Natural killer cell (primary cell): ENCODE data around the gene PHACTR1. TPM values are rescaled to one million over a fixed set of nuclear protein-coding genes. Genes with fewer than 3 reads are reported as not detected.

Experiments used
- ATAC-seq, 3 donors: fragments of 150-1000 bp in 2 of 3; fragments of 200-7000 bp in 1 of 3; cut with Tn5 transposase; 1 replicate in 1 of 3; 2 replicates in 2 of 3; pipeline ENCODE4 v1.10.0; 2021; ENCODE audit warnings: mild to moderate bottlenecking in 2 of 3, moderate library complexity in 2 of 3
- DNase-seq, 2 donors: peaks; one replicate each; pipeline versions ENCODE4 v3.0.0 to v3.0.0-alpha.2; 2013 to 2021; ENCODE audit warnings: mixed read lengths in 1 of 2
- H3K27ac ChIP-seq: one replicate; pipeline ENCODE4 v1.5.1; 2013; ENCODE audit warnings: mild to moderate bottlenecking, low read length
- H3K27me3 ChIP-seq: one replicate; pipeline ENCODE4 v1.6.1; 2013; ENCODE audit warnings: low read length; ENCODE audit not compliant: control insufficient read depth, insufficient read depth
- H3K36me3 ChIP-seq: one replicate; pipeline ENCODE4 v1.6.1; 2013; ENCODE audit warnings: low read length; ENCODE audit not compliant: control insufficient read depth, insufficient read depth
- H3K4me1 ChIP-seq: one replicate; pipeline ENCODE4 v1.6.1; 2013; ENCODE audit warnings: low read length; ENCODE audit not compliant: control insufficient read depth, insufficient read depth
- H3K4me3 ChIP-seq: one replicate; pipeline ENCODE4 v1.5.1; 2013; ENCODE audit warnings: low read length
- H3K9me3 ChIP-seq: one replicate; pipeline ENCODE4 v1.6.1; 2013; ENCODE audit warnings: low read length; ENCODE audit not compliant: control insufficient read depth, insufficient read depth
- H3K27ac Mint-ChIP-seq, 2 donors: one replicate each; pipeline ENCODE4 v1.8.0; 2022; ENCODE audit warnings: mild to moderate bottlenecking in 2 of 2, mixed read lengths in 2 of 2, moderate library complexity in 1 of 2
- H3K27me3 Mint-ChIP-seq, 2 donors: one replicate each; pipeline ENCODE4 v1.8.0; 2022; ENCODE audit warnings: low read depth in 2 of 2, mixed read lengths in 2 of 2
- H3K36me3 Mint-ChIP-seq: one replicate; pipeline ENCODE4 v1.8.0; 2022; ENCODE audit warnings: mixed read lengths
- H3K4me1 Mint-ChIP-seq, 2 donors: one replicate each; pipeline ENCODE4 v1.8.0; 2022; ENCODE audit warnings: mixed read lengths in 2 of 2
- H3K4me3 Mint-ChIP-seq: one replicate; pipeline ENCODE4 v1.8.0; 2022; ENCODE audit warnings: mild to moderate bottlenecking, moderate library complexity, mixed read lengths
- H3K9me3 Mint-ChIP-seq, 2 donors: one replicate each; pipeline ENCODE4 v1.8.0; 2022; ENCODE audit warnings: mixed read lengths in 2 of 2
- WGBS: methylation state at CpG from one replicate; pipeline ENCODE4 v1.1.7; 2013; ENCODE audit warnings: missing lambda C conversion rate; ENCODE audit not compliant: insufficient coverage; 5-methylcytosine and 5-hydroxymethylcytosine counted together
- intact Hi-C: fragments of 100-400 bp; cut with micrococcal nuclease; formaldehyde crosslinking; loops from one replicate; pipeline ENCODE4 v1.14.2; 2022
- total RNA-seq, 4 donors: library from RNA; stranded (reverse); fragments of 120-200 nt in 1 of 4; gene quantifications; one replicate each; pipeline versions ENCODE4 v1.2.3 to v1.2.4, GENCODE V29; 2013 to 2022
- TF ChIP-seq, protein P1 (sequence below): fragments of 200-600 bp; IDR thresholded peaks from one replicate; pipeline ENCODE4 v1.8.0; 2022; ENCODE audit warnings: antibody characterized with exemption

Gene PHACTR1
- total RNA-seq, 3 donors from 2014 or later (not counting 1 experiment from before 2014, with no cell fraction given): 5.2 to 19.0 (median 5.4) TPM

DNA sequence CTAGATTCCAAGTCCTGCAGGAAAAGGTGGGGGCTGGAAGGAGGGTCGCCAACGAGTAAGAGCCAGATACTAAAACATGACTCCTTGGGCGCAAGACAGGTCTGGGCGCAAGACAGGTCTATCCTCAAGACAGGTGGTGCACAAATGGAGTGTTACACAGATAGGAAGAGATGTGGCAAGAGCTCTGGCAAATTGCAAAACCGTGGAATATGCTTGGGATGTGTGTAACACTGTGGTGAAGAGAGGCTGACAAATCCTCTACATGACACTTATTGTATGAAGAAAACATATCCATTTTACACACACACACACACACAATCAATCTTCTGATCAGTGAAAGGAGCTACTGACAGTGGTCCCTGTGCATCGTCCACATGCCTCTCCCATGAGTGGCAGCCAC, 534.1 kb downstream of the PHACTR1 start:
- no peak overlapping the region for H3K27ac Mint-ChIP-seq
- H3K4me1 Mint-ChIP-seq: no peaks in the 10 kb centered on the region

DNA sequence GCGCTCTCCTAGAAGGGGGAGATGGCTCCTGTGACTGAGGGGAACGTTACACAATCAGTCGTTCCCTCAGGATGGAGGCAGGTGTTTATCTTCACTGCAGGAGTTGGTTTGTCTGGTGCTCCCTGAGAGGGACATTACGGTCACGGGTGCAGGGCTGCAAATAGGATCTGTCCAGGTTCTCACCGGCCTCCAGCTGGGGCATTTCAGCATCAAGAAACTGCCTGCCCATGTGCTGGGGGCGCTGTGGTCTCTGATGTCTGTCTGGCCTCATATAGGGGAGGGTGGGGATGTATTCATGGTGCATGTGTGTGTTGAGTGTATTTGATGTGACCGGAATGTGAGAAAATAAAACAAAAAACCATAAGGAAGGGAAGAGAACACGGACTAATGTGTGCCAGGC, 534.7 kb downstream of the PHACTR1 start:
- H3K27ac Mint-ChIP-seq: no peak overlapping the region
- Histone ChIP-seq H3K27me3 (no peaks in the 10 kb centered on the region), H3K4me1 (peaks cover 7% of the 10 kb centered on the region), H3K36me3 (no peaks in the 10 kb centered on the region), H3K9me3 (no peaks in the 10 kb centered on the region), H3K4me3 (no peak overlapping the region), H3K27ac (no peak overlapping the region)
- intact Hi-C loops: no loop called here
- no peak for DNase-seq
- no peaks in the 10 kb centered on the region for H3K36me3 Mint-ChIP-seq
- H3K4me1 Mint-ChIP-seq: no peaks in the 10 kb centered on the region
- H3K4me3 Mint-ChIP-seq: no peak overlapping the region
- no peaks in the 10 kb centered on the region for H3K9me3 Mint-ChIP-seq
- ATAC-seq: no peak
- H3K27me3 Mint-ChIP-seq: peaks cover 9 to 20% of the 10 kb centered on the region in 2 donors
- TF ChIP-seq, protein P1, sequence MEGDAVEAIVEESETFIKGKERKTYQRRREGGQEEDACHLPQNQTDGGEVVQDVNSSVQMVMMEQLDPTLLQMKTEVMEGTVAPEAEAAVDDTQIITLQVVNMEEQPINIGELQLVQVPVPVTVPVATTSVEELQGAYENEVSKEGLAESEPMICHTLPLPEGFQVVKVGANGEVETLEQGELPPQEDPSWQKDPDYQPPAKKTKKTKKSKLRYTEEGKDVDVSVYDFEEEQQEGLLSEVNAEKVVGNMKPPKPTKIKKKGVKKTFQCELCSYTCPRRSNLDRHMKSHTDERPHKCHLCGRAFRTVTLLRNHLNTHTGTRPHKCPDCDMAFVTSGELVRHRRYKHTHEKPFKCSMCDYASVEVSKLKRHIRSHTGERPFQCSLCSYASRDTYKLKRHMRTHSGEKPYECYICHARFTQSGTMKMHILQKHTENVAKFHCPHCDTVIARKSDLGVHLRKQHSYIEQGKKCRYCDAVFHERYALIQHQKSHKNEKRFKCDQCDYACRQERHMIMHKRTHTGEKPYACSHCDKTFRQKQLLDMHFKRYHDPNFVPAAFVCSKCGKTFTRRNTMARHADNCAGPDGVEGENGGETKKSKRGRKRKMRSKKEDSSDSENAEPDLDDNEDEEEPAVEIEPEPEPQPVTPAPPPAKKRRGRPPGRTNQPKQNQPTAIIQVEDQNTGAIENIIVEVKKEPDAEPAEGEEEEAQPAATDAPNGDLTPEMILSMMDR: no peak
- 88% methylated on average over 9 of the region's 9 CpGs for WGBS

More for the DNA sequence above, 534.1 kb downstream of the PHACTR1 start:
- Histone ChIP-seq H3K27ac (no peak overlapping the region), H3K9me3 (no peaks in the 10 kb centered on the region), H3K36me3 (no peaks in the 10 kb centered on the region), H3K27me3 (no peaks in the 10 kb centered on the region), H3K4me3 (no peak overlapping the region), H3K4me1 (peaks cover 2% of the 10 kb centered on the region)
- Mint-ChIP-seq H3K27me3 (peaks cover 10 to 23% of the 10 kb centered on the region in 2 donors), H3K9me3 (no peaks in the 10 kb centered on the region), H3K36me3 (no peaks in the 10 kb centered on the region), H3K4me3 (no peak overlapping the region)
- TF ChIP-seq, protein P1: no peak
- 77% methylated on average over 5 of the region's 6 CpGs for WGBS
- ATAC-seq (no peak), DNase-seq (no peak)
- intact Hi-C loops: no loop called here

DNA sequence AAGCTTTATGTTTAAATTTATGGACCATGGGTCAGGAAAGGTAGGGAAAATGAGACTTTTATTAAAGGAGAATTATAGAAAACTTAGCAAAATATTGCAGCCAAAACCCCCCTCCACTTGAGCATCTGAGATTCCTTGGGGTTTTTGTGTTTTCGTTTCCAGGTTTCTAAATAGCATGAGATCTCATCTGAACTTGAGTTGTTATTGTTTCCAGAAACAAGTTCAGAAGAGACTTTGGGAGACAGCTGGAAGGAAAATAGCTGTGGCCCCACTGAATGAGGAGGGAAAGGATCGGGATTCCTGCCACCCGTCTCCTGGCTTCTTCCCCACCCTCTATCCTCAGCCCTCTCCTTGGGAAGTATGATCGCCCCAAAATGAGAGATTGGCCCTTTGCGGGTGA, 536.2 kb downstream of the PHACTR1 start:
- DNase-seq: no peak
- peaks cover 9 to 20% of the 10 kb centered on the region in 2 donors for H3K27me3 Mint-ChIP-seq
- H3K4me3 ChIP-seq: no peak overlapping the region
- whole genome bisulfite sequencing: over 99% methylated on average over 5 of the region's 5 CpGs
- intact Hi-C loops: no loop called here
- H3K36me3 ChIP-seq: no peaks in the 10 kb centered on the region
- no peak for ATAC-seq
- no peaks in the 10 kb centered on the region for H3K36me3 Mint-ChIP-seq
- H3K4me3 Mint-ChIP-seq: no peak overlapping the region
- H3K27me3 ChIP-seq: no peaks in the 10 kb centered on the region
- TF ChIP-seq, protein P1: no peak
- no peak overlapping the region for H3K27ac Mint-ChIP-seq
- no peaks in the 10 kb centered on the region for H3K9me3 ChIP-seq
- no peak overlapping the region for H3K27ac ChIP-seq
- no peaks in the 10 kb centered on the region for H3K4me1 Mint-ChIP-seq
- peaks cover 7% of the 10 kb centered on the region for H3K4me1 ChIP-seq
- H3K9me3 Mint-ChIP-seq: no peaks in the 10 kb centered on the region

DNA sequence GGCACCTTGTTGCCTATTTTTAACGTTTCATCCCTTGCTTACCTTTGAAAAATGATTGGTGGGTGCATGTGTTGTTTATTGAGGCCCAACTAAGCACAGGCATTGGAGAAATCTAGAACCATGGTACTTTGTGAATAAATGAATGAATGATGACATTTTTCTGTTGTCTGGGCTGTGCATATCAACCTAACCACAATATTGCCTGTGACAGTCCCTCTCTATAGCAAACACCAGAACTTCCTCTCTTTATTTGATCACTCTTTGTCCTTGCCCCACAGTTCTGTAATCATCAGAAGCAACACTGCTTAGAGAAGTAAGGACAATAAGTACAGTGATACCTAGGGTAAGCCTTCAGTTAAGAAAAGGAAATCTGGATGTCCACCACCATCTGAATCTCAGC, 536.7 kb downstream of the PHACTR1 start:
- Histone ChIP-seq H3K9me3 (no peaks in the 10 kb centered on the region), H3K4me1 (peaks cover 7% of the 10 kb centered on the region), H3K27ac (no peak overlapping the region), H3K4me3 (no peak overlapping the region), H3K27me3 (no peaks in the 10 kb centered on the region), H3K36me3 (no peaks in the 10 kb centered on the region)
- ATAC-seq (peak in 1 of 3 donors; percentile 48), DNase-seq (no peak)
- TF ChIP-seq, protein P1: no peak
- H3K27me3 Mint-ChIP-seq: peaks cover 9 to 15% of the 10 kb centered on the region in 2 donors
- H3K36me3 Mint-ChIP-seq: no peaks in the 10 kb centered on the region
- intact Hi-C loops: no loop called here
- no peaks in the 10 kb centered on the region for H3K4me1 Mint-ChIP-seq
- no peak overlapping the region for H3K27ac Mint-ChIP-seq
- no peak overlapping the region for H3K4me3 Mint-ChIP-seq
- H3K9me3 Mint-ChIP-seq: no peaks in the 10 kb centered on the region
- 79% methylated on average over 1 of the region's 1 CpG for WGBS
